MM.1S (cell line): ENCODE measurements around the gene TUT1.

Experiments used
- EZH2 ChIP-seq: fragments of 300-600 bp; sonication (generic); optimal IDR thresholded peaks from 2 replicates; pipeline ENCODE3; 2017; ENCODE audit warnings: low read depth, mild to moderate bottlenecking, antibody characterized with exemption, low read length, mixed read lengths
- EZH2phosphoT487 ChIP-seq: fragments of 300-600 bp; sonication (generic); IDR thresholded peaks from 2 replicates; pipeline ENCODE4 v1.6.1; 2018; ENCODE audit warnings: antibody characterized with exemption, low read length
- TF ChIP-seq, protein P1 (sequence below): fragments of 300-600 bp; sonication (generic); IDR thresholded peaks from 2 replicates; pipeline ENCODE4 v1.5.1; 2016; ENCODE audit warnings: antibody characterized with exemption, low read length, mixed read lengths

DNA sequence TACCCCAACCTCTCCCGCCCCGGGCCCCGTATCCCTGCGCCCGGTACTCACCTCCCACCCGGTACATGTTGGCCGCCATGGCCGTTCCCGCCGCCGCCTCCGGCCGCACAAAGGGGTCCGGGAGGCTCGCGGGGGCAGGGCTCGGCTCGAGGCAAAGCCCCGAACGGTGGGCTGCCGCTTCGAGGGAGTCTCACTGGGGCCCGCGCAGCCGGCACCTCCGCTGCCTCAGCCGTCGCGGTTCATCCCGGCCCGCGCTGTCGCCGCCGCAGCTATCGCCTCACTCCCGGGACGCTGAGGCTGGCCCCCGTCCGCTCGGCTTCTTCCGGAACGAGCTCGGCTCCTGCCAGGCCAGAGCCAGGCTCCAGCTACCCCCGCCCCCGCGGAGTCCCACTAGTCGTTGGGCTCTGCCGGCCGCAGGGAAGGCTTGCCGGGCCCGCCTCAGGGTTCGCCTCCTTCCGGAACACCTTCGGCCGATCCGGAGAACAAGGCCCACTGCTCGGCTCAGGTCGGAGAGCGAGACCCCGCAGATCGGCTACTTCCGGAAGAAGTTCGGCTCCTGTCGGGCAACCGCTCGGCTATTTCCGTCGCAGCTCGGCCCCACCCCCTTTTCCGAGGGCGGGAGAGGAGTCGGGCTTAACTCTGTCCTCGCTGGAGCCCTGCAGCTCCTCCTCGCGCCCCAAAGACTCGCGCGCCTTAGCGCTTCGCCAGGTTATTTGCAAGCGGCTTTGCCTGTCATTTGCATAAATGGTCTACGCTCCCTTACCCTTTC, 10.2 kb upstream of the TUT1 start, which contains the start of gene MTA2:
- TF ChIP-seq, protein P1, sequence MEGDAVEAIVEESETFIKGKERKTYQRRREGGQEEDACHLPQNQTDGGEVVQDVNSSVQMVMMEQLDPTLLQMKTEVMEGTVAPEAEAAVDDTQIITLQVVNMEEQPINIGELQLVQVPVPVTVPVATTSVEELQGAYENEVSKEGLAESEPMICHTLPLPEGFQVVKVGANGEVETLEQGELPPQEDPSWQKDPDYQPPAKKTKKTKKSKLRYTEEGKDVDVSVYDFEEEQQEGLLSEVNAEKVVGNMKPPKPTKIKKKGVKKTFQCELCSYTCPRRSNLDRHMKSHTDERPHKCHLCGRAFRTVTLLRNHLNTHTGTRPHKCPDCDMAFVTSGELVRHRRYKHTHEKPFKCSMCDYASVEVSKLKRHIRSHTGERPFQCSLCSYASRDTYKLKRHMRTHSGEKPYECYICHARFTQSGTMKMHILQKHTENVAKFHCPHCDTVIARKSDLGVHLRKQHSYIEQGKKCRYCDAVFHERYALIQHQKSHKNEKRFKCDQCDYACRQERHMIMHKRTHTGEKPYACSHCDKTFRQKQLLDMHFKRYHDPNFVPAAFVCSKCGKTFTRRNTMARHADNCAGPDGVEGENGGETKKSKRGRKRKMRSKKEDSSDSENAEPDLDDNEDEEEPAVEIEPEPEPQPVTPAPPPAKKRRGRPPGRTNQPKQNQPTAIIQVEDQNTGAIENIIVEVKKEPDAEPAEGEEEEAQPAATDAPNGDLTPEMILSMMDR: no peak
- no peak for TF ChIP-seq EZH2
- no peak for TF ChIP-seq EZH2phosphoT487
